Small intestine (tissue), 7 donors: ENCODE data around the gene PCTP. TPM values are rescaled to one million over a fixed set of nuclear protein-coding genes. Genes with fewer than 3 reads are reported as not detected.
A peak's percentile ranks its signal among the peaks of the same experiment; 100 is the strongest.

Source experiments
- DNase-seq, 2 donors: peaks; one replicate each; pipeline versions ENCODE4 v3.0.0 to v3.0.0-alpha.2; 2013
- FAIRE-seq: peaks from 2 replicates; lab custom pipeline; 2012; peaks lifted over from hg19 to GRCh38; lab: Jason Lieb, UNC
- H3K27ac ChIP-seq, 3 donors: one replicate each; pipeline ENCODE4 v1.5.1; 2013; ENCODE audit warnings: low read length in 2 of 3, mild to moderate bottlenecking in 2 of 3, control low read depth in 1 of 3, inconsistent platforms in 1 of 3, low read depth in 1 of 3, moderate library complexity in 1 of 3
- H3K27me3 ChIP-seq, 3 donors: one replicate each; pipeline ENCODE4 v1.6.1; 2013; ENCODE audit warnings: low read length in 3 of 3, inconsistent platforms in 1 of 3; ENCODE audit not compliant: control insufficient read depth in 3 of 3, insufficient read depth in 3 of 3
- H3K36me3 ChIP-seq, 3 donors: one replicate each; pipeline ENCODE4 v1.6.1; 2013; ENCODE audit warnings: low read length in 3 of 3, inconsistent platforms in 1 of 3, low read depth in 1 of 3, mild to moderate bottlenecking in 1 of 3, moderate library complexity in 1 of 3; ENCODE audit not compliant: control insufficient read depth in 3 of 3, insufficient read depth in 2 of 3
- H3K4me1 ChIP-seq, 3 donors: one replicate each; pipeline ENCODE4 v1.6.1; 2013; ENCODE audit warnings: low read length in 2 of 3, inconsistent platforms in 1 of 3, low read depth in 1 of 3, mild to moderate bottlenecking in 1 of 3, moderate library complexity in 1 of 3; ENCODE audit not compliant: control insufficient read depth in 3 of 3, insufficient read depth in 2 of 3
- H3K4me3 ChIP-seq, 3 donors: one replicate each; pipeline ENCODE4 v1.5.1; 2013; ENCODE audit warnings: low read length in 3 of 3, control low read depth in 1 of 3, inconsistent platforms in 1 of 3, low read depth in 1 of 3, mild to moderate bottlenecking in 1 of 3, moderate library complexity in 1 of 3
- H3K9me3 ChIP-seq, 2 donors: one replicate each; pipeline ENCODE4 v1.6.1; 2013; ENCODE audit warnings: low read depth in 1 of 2, low read length in 1 of 2; ENCODE audit not compliant: control insufficient read depth in 2 of 2, insufficient read depth in 1 of 2
- WGBS, 3 donors: extraction: QIAGEN DNeasy Blood & Tissue Kit; methylation state at CpG; one replicate each; pipeline ENCODE4 v1.1.7; 2013; 5-methylcytosine and 5-hydroxymethylcytosine counted together
- polyA plus RNA-seq, 4 donors: library from polyadenylated mRNA; stranded (reverse) in 3 of 4; unstranded in 1 of 4; fragments of 200-250 nt in 3 of 4; fragments of 120-200 nt in 1 of 4; gene quantifications; one replicate each; pipeline versions ENCODE4 v1.2.1 to v1.2.3, GENCODE V29; 2013
- donor health status: healthy with polysubstance abuse.
- donor health status: control.
- donor health status: control.
- donor health status: Bipolar disorder and iron deficiency.
- donor health status: healthy.

Gene PCTP
- polyA plus RNA-seq, 4 donors = 22.4 to 33.5 (median 25.9) TPM

DNA sequence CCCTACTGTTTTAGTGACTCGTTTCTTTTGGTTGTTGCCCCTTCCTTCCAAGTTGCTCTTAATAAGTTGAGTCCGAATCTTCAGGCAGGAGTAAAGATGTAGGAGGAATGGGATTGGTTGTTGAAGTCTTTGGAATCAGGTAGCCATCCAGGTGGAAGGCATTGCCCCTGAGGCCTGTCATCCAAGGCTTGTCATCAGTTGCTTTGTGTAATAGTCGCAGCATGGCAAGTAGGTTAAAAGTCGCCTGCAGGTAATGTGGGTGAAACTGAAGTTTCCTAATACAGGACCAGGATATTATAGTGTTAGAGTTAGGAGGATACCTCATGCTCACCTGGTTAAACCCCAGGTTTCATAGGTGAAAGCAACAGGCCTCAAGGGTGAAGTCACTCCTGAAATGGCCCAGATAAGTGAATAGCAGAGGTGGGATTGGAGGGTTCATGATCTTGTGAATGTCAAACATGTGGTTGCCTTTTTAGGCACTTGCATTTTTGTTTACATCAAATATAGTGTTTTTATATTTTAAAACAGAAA is 934 bp downstream of the PCTP start:
- WGBS, 3 donors = 63 to 74% (median 68%) methylated on average over 4 of the region's 4 CpGs
- peak overlapping the region in 2 of 3 donors; percentile 85 to 92 for H3K27ac ChIP-seq
- no peak for DNase-seq

GRCh38 chr17:55756689-55757088 is 5.8 kb downstream of the PCTP start:
- H3K36me3 ChIP-seq = peaks cover 0 to 3% (median 0%) of the 10 kb centered on the region in 3 donors
- H3K27me3 ChIP-seq = no peaks in the 10 kb centered on the region
- H3K4me3 ChIP-seq = no peak overlapping the region
- WGBS, 3 donors = 83 to 92% (median 91%) methylated on average over 2 of the region's 2 CpGs
- no peak overlapping the region for H3K27ac ChIP-seq
- no peak for DNase-seq
- H3K9me3 ChIP-seq = no peaks in the 10 kb centered on the region
- H3K4me1 ChIP-seq = peaks cover 0 to 9% (median 4%) of the 10 kb centered on the region in 3 donors
- FAIRE-seq = no peak

More for the DNA sequence above, 934 bp downstream of the PCTP start:
- no peaks in the 10 kb centered on the region for H3K9me3 ChIP-seq
- H3K4me3 ChIP-seq = peak overlapping the region; percentile 72 to 88 (median 74)
- H3K36me3 ChIP-seq = peaks cover 0 to 3% (median 0%) of the 10 kb centered on the region in 3 donors
- no peaks in the 10 kb centered on the region for H3K27me3 ChIP-seq
- FAIRE-seq = no peak
- peaks cover 0 to 8% (median 6%) of the 10 kb centered on the region in 3 donors for H3K4me1 ChIP-seq

GRCh38 chr17:55757659-55758058 is 6.8 kb downstream of the PCTP start:
- FAIRE-seq (no peak), DNase-seq (no peak)
- Histone ChIP-seq H3K9me3 (no peaks in the 10 kb centered on the region), H3K36me3 (peaks cover 0 to 3% (median 0%) of the 10 kb centered on the region in 3 donors), H3K4me1 (peaks cover 0 to 4% (median 0%) of the 10 kb centered on the region in 3 donors), H3K27ac (no peak overlapping the region), H3K27me3 (no peaks in the 10 kb centered on the region), H3K4me3 (no peak overlapping the region)
- WGBS, 3 donors = 97 to 100% (median 97%) methylated on average over 1 of the region's 1 CpG

GRCh38 chr17:55758171-55758570 is 7.3 kb downstream of the PCTP start:
- Histone ChIP-seq H3K27ac (no peak overlapping the region), H3K4me1 (peaks cover 0 to 4% (median 0%) of the 10 kb centered on the region in 3 donors), H3K36me3 (peaks cover 0 to 3% (median 0%) of the 10 kb centered on the region in 3 donors), H3K9me3 (no peaks in the 10 kb centered on the region), H3K27me3 (no peaks in the 10 kb centered on the region), H3K4me3 (no peak overlapping the region)
- DNase-seq (no peak), FAIRE-seq (no peak)

DNA sequence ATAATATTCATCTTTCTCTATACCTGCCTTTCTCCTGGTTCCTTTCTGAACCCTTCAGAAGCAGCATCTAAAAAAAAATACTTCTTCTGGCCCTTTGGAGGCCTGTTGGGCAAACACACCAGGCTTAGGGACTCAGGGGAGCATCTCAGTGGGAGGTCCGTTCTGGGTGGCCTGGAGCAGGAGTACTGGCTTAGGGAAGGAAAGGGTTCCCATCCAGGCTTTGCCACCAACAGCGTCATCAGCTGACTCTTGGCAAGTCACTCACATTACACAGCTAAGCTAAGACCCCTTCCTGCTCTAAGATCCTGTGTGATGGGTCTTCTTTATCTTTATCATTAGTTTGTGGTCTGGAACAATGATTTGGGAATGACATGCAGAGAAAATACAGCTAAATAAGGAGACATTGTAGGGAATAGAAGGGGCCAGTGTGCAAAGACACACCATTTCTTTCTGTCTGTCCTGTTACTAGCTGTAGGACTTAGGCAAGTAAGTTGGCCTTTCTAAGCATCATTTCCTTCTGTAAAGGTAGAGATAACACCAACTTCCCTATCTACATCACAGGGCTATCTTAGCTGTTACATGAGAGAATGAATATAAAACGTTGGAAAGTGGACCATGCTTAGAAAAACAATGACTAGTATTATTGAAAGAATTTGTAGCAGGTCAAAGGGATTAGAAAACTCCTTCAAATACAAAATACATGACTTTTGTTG is 9.9 kb downstream of the PCTP start:
- Histone ChIP-seq H3K4me1 (peaks cover 0 to 4% (median 0%) of the 10 kb centered on the region in 3 donors), H3K27ac (no peak overlapping the region), H3K9me3 (no peaks in the 10 kb centered on the region), H3K27me3 (no peaks in the 10 kb centered on the region), H3K4me3 (no peak overlapping the region), H3K36me3 (no peaks in the 10 kb centered on the region)
- WGBS, 3 donors = 41 to 65% (median 57%) methylated on average over 3 of the region's 3 CpGs
- DNase-seq (no peak), FAIRE-seq (no peak)

DNA sequence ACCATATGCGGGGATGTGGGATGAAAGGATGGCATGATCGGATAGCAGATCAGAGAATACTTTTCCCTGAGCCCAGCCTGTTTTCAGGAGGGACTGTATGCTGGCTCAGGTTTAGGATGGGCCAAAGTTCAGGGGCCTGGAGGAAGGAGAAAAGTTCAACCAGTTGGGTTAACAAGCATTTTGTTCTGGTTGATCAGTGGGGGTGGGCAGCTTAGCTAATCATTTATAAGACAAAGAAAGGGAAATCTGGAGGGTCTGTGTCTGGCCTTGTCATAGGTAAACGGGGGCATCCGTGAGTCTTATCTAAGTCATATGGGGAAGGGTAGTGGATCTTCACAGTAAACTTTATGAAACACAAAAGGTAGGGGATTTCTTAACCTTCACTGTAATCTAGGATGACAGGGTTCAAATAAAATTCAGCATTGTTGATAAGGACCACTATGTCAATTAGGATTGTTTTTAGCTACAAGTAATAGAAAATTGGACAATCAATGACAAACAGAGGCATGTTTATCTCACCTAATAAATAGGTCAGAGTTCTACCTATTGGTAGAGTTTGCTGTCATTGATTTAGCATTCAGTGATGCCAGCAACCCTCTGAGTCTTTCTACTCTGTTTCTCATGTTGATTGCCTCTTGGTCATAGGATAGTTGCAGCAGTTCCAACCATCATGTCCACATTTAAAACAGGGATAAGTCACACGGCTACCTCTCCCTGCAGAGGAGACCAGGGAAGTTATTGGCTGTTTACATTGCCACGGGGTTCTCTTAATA is 11.4 kb downstream of the PCTP start:
- Histone ChIP-seq H3K4me3 (no peak overlapping the region), H3K27me3 (no peaks in the 10 kb centered on the region), H3K4me1 (peaks cover 0 to 4% (median 0%) of the 10 kb centered on the region in 3 donors), H3K36me3 (no peaks in the 10 kb centered on the region), H3K27ac (no peak overlapping the region), H3K9me3 (no peaks in the 10 kb centered on the region)
- whole genome bisulfite sequencing, 3 donors = 59 to 80% (median 70%) methylated on average over 6 of the region's 6 CpGs
- no peak for FAIRE-seq
- peak in 1 of 2 donors; percentile 15 for DNase-seq

- Histone ChIP-seq H3K4me1 (peaks cover 0 to 4% (median 0%) of the 10 kb centered on the region in 3 donors), H3K4me3 (no peak overlapping the region), H3K27me3 (no peaks in the 10 kb centered on the region), H3K36me3 (peaks cover 0 to 2% (median 0%) of the 10 kb centered on the region in 3 donors), H3K27ac (no peak overlapping the region), H3K9me3 (no peaks in the 10 kb centered on the region)
- DNase-seq = no peak
- FAIRE-seq = no peak
- WGBS, 3 donors = 55 to 87% (median 79%) methylated on average over 6 of the region's 6 CpGs
Measured at GRCh38 chr17:55763856-55764255, 13.0 kb downstream of the PCTP start.

DNA sequence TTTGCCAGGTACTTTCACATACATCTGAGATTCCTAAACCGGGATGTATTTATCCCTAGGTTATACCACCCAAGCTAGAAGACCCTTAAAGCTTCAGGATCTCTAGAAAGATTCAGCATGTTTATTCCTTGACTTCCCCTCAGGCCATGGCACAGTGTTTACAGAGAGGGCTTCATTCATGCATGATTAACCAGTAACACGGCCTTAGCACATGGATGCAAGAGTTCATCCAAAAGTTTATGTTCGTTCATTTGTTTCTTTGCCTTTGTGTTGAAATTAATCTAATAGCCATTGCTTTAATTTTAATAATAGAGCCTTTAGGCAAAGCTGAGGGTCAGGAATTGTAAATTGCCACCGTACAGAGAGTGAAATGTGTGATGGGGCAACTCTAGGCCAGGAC is 13.8 kb downstream of the PCTP start:
- 86 to 95% (median 94%) methylated on average over 4 of the region's 4 CpGs for WGBS, 3 donors
- Histone ChIP-seq H3K36me3 (peaks cover 0 to 4% (median 0%) of the 10 kb centered on the region in 3 donors), H3K4me3 (no peak overlapping the region), H3K27me3 (no peaks in the 10 kb centered on the region), H3K27ac (no peak overlapping the region), H3K4me1 (peaks cover 0 to 4% (median 0%) of the 10 kb centered on the region in 3 donors), H3K9me3 (no peaks in the 10 kb centered on the region)
- DNase-seq = no peak
- no peak for FAIRE-seq
